OCI-LY7 (cell line): ENCODE data around the gene ETNPPL. TPM values are rescaled to one million over a fixed set of nuclear protein-coding genes. Genes with fewer than 3 reads are reported as not detected.

Source experiments
- BruUV-seq: library from RNA; stranded (reverse); fragments of 400-500 nt; replicated peaks from 2 replicates; lab custom pipeline; 2021; lab: Mats Ljungman, UMichigan
- CTCF ChIA-PET: fragments of 300-600 bp; sonication (Branson Sonifier 250); formaldehyde crosslinking; loops from one replicate; lab custom pipeline; 2022; ENCODE audit warnings: antibody characterized with exemption; ENCODE audit not compliant: unreplicated experiment; lab: Charles Lee
- POLR2A ChIA-PET: fragments of 300-600 bp; sonication (Branson Sonifier 250); formaldehyde crosslinking; loops from one replicate; lab custom pipeline; 2022; ENCODE audit warnings: antibody characterized with exemption; lab: Charles Lee
- DNase-seq: peaks from one replicate; pipeline ENCODE4 v3.0.0-alpha.2; 2015; ENCODE audit warnings: low spot score
- H2AFZ ChIP-seq: fragments of 200-600 bp; sonication (generic), shearing (Covaris generic); 2 replicates; pipeline ENCODE4 v1.6.1; 2014; ENCODE audit warnings: mild to moderate bottlenecking, antibody characterized with exemption, low read length, moderate library complexity
- H3K27ac ChIP-seq: fragments of 200-600 bp; sonication (generic); 2 replicates; pipeline ENCODE4 v1.5.1; 2014; ENCODE audit warnings: mixed run types, low read depth, mild to moderate bottlenecking, moderate library complexity, low read length, inconsistent platforms; ENCODE audit not compliant: poor library complexity, severe bottlenecking
- H3K36me3 ChIP-seq: fragments of 200-600 bp; sonication (generic); 2 replicates; pipeline ENCODE4 v1.6.1; 2014; ENCODE audit warnings: mild to moderate bottlenecking, antibody characterized with exemption, low read length, moderate library complexity, mixed read lengths; ENCODE audit not compliant: insufficient read depth
- H3K4me1 ChIP-seq: fragments of 200-600 bp; sonication (generic); 2 replicates; pipeline ENCODE4 v1.5.1; 2014; ENCODE audit warnings: mild to moderate bottlenecking, low read length; ENCODE audit not compliant: insufficient read depth, poor library complexity, severe bottlenecking
- H3K4me2 ChIP-seq: fragments of 200-600 bp; sonication (generic); 2 replicates; pipeline ENCODE4 v1.6.1; 2014; ENCODE audit warnings: mild to moderate bottlenecking, low read length
- H3K4me3 ChIP-seq: fragments of 200-600 bp; sonication (generic); 2 replicates; pipeline ENCODE4 v1.5.1; 2014; ENCODE audit warnings: mild to moderate bottlenecking, low read depth, low read length; ENCODE audit not compliant: poor library complexity, severe bottlenecking
- H3K79me2 ChIP-seq: fragments of 200-600 bp; sonication (generic); 2 replicates; pipeline ENCODE4 v1.6.1; 2016; ENCODE audit warnings: low read depth, mild to moderate bottlenecking, low read length, moderate library complexity, mixed read lengths; ENCODE audit not compliant: insufficient read depth
- H3K9me2 ChIP-seq: fragments of 200-600 bp; sonication (generic); 2 replicates; pipeline ENCODE4 v1.6.1; 2016; ENCODE audit warnings: mild to moderate bottlenecking, low read length, mixed read lengths; ENCODE audit not compliant: insufficient read depth
- H3K9me3 ChIP-seq: fragments of 200-600 bp; sonication (generic); 2 replicates; pipeline ENCODE4 v1.6.1; 2014; ENCODE audit warnings: mild to moderate bottlenecking, mixed run types, low read length, mixed read lengths
- H4K20me1 ChIP-seq: fragments of 200-600 bp; sonication (generic); 2 replicates; pipeline ENCODE4 v1.6.1; 2014; ENCODE audit warnings: mild to moderate bottlenecking, antibody characterized with exemption, low read length, moderate library complexity, mixed read lengths; ENCODE audit not compliant: insufficient read depth
- EZH2phosphoT487 ChIP-seq: fragments of 200-600 bp; sonication (generic); IDR thresholded peaks from 2 replicates; pipeline ENCODE4 v1.6.1; 2018; ENCODE audit warnings: low read depth, borderline replicate concordance, mild to moderate bottlenecking, mixed run types, antibody characterized with exemption, low read length, moderate library complexity, mixed read lengths
- intact Hi-C: fragments of 100-400 bp; cut with micrococcal nuclease; formaldehyde crosslinking; loops from one replicate; pipeline ENCODE4 v1.10.0; 2022; ENCODE audit not compliant: unreplicated experiment
- total RNA-seq, 2 experiments: library from RNA; depleted of rRNA in 1 of 2; stranded (reverse); fragments of >200 nt in 1 of 2; shearing (Covaris generic) in 1 of 2; gene quantifications; 2 replicates each; pipeline ENCODE4 v1.2.3, GENCODE V29; 2014 to 2022
- TF ChIP-seq, protein P1 (sequence below): fragments of 200-600 bp; sonication (generic); conservative IDR thresholded peaks from 2 replicates; pipeline ENCODE4 v1.5.1; 2014; ENCODE audit warnings: mild to moderate bottlenecking, antibody characterized with exemption, low read length, moderate library complexity, mixed read lengths

ETNPPL gene
- total RNA-seq, 2 experiments from 2014 or later: not detected

DNA sequence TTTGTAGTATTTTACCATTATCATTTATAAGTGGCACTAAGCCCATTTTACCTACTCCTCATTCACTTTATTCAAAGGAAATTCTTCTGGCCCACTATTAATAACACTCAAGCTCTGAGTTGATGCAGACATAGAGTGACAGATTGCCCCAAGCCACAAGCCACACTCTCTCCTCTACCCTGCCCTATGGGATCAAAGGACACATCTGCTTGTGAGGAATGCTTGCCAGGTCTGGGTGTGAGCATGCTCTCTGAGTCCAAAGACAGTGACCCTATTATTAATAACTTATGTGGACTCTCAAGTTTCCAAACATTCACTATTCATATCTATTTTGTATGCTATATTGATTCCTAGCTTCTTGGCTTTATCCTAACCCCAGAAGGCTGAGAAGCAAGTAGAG is 18.5 kb downstream of the ETNPPL start:
- BruUV-seq: no TSS peak
- TF ChIP-seq, protein P1, sequence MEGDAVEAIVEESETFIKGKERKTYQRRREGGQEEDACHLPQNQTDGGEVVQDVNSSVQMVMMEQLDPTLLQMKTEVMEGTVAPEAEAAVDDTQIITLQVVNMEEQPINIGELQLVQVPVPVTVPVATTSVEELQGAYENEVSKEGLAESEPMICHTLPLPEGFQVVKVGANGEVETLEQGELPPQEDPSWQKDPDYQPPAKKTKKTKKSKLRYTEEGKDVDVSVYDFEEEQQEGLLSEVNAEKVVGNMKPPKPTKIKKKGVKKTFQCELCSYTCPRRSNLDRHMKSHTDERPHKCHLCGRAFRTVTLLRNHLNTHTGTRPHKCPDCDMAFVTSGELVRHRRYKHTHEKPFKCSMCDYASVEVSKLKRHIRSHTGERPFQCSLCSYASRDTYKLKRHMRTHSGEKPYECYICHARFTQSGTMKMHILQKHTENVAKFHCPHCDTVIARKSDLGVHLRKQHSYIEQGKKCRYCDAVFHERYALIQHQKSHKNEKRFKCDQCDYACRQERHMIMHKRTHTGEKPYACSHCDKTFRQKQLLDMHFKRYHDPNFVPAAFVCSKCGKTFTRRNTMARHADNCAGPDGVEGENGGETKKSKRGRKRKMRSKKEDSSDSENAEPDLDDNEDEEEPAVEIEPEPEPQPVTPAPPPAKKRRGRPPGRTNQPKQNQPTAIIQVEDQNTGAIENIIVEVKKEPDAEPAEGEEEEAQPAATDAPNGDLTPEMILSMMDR: no peak
- no peak for TF ChIP-seq EZH2phosphoT487
- H3K9me2 ChIP-seq: no peaks in the 10 kb centered on the region
- H2AFZ ChIP-seq: no peak overlapping the region
- POLR2A ChIA-PET: no interaction called here
- no peak for DNase-seq
- no peaks in the 10 kb centered on the region for H4K20me1 ChIP-seq
- no peak overlapping the region for H3K27ac ChIP-seq
- no peaks in the 10 kb centered on the region for H3K79me2 ChIP-seq
- no peaks in the 10 kb centered on the region for H3K36me3 ChIP-seq
- CTCF ChIA-PET: no interaction called here
- no peak overlapping the region for H3K4me3 ChIP-seq
- H3K9me3 ChIP-seq: no peaks in the 10 kb centered on the region
- H3K4me1 ChIP-seq: no peaks in the 10 kb centered on the region
- intact Hi-C loops: no loop called here
- H3K4me2 ChIP-seq: no peak overlapping the region

DNA sequence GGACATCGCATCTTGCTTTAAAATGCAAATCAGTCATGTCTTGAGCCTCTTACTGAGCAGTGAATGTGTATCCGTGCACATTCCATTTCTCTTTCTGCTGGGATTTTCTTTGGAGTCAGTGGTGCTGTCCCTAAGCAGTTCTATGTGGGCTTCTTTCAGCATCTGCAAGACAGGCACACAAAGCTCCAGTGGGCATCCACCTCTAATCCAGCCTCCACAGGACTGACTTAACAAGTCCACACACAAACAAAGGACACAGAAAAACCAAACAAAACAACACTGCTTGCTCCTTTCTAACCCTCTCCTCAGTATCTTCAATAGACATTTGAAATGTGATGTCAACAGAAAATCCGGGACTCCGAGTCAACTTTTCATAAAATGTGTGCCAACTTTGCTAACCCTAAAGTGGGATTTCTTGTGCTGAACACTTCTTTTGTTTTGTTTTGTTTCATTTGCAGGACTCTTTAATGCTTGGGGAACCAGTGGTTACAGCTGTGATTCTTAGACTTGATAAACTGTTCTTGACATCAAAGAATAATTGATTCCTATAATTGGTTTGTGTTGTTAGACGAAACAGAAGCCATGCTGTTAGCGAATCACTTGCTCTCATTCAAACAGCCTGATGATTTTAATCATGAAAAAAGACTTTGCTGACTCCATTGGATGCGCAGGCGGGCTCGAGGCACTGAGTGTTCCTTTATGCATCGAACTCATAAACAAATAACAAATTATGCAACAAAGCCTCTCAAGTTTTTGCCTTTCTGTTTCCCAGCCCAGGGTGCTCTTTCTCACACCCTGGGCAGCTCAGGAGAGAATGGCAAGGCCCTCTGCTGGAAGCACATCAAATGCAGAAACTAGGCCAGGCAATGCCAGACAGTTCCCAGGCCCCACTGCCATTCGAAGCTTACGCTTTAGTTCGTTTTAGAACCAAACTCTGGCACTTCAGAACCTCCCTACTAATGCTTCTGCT is 20.1 kb downstream of the ETNPPL start:
- TF ChIP-seq EZH2phosphoT487: no peak
- TF ChIP-seq, protein P1: 0 out of 2 replicates have a peak, but pooled peaks have one; percentile 12

More for the DNA sequence above, 20.1 kb downstream of the ETNPPL start:
- DNase-seq: no peak
- Histone ChIP-seq H4K20me1 (no peaks in the 10 kb centered on the region), H3K79me2 (no peaks in the 10 kb centered on the region), H3K9me3 (no peaks in the 10 kb centered on the region), H3K4me2 (no peak overlapping the region), H3K36me3 (no peaks in the 10 kb centered on the region), H3K4me3 (no peak overlapping the region), H2AFZ (no peak overlapping the region), H3K27ac (no peak overlapping the region), H3K4me1 (no peaks in the 10 kb centered on the region), H3K9me2 (no peaks in the 10 kb centered on the region)
- no TSS peak for BruUV-seq
- ChIA-PET CTCF (no interaction called here), POLR2A (interaction anchor here (0.6 kb wide), 2 partner anchors 13 to 40 kb away, joined by 3 read pairs; no protein-coding TSS in a partner anchor)
- intact Hi-C loops: no loop called here
